ENCODE results near the gene FRMD4A.

DNA sequence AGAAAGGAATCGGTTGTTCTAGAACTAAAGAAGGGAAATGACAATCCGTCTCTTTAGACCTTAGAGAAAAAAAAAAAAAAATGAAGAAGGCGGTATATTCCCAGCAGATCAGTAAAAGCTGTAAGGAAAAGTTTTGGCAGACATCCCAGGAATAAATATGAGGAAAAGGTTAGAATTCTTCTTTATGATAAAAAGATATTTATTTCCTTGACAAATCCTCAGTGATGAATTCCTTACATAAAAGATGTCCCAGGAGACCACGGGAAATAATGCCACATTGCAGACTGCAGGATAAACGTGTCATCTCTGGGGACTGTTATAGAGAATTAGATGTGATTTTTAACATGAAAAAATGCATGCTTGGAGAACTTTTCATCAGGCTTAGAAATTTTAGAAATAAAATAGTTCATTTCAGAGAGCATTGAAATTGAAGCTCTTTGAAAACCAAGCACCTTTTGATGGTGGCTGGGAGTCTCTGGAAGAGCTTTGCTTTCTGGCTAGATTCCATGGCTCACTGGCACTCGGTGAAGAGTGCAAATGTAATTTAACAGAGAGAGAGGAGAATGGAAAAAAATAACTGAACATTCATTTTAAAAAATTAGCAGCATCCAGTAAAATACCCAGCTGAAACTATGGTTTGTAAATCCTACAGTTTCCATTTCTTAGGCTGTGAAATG lies 645.8 kb downstream of the FRMD4A start:
- TF ChIP-seq, protein P1, sequence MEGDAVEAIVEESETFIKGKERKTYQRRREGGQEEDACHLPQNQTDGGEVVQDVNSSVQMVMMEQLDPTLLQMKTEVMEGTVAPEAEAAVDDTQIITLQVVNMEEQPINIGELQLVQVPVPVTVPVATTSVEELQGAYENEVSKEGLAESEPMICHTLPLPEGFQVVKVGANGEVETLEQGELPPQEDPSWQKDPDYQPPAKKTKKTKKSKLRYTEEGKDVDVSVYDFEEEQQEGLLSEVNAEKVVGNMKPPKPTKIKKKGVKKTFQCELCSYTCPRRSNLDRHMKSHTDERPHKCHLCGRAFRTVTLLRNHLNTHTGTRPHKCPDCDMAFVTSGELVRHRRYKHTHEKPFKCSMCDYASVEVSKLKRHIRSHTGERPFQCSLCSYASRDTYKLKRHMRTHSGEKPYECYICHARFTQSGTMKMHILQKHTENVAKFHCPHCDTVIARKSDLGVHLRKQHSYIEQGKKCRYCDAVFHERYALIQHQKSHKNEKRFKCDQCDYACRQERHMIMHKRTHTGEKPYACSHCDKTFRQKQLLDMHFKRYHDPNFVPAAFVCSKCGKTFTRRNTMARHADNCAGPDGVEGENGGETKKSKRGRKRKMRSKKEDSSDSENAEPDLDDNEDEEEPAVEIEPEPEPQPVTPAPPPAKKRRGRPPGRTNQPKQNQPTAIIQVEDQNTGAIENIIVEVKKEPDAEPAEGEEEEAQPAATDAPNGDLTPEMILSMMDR (IDR thresholded peaks at IDR 0.05), result no peak
- TF ChIP-seq POLR2AphosphoS5 (IDR thresholded peaks at IDR 0.05), result no peak
